ENCODE results near the gene SF3B2. TPM values are rescaled to one million over a fixed set of nuclear protein-coding genes. Genes with fewer than 3 reads are reported as not detected.
A peak's percentile ranks its signal among the peaks of the same experiment; 100 is the strongest.

SF3B2 gene
- total and polyA plus RNA-seq, 9 of the 15 experiments (the other 6 are each of a cell fraction or from before 2014, with no cell fraction given), result 58.3 to 248 (median 157) TPM

DNA sequence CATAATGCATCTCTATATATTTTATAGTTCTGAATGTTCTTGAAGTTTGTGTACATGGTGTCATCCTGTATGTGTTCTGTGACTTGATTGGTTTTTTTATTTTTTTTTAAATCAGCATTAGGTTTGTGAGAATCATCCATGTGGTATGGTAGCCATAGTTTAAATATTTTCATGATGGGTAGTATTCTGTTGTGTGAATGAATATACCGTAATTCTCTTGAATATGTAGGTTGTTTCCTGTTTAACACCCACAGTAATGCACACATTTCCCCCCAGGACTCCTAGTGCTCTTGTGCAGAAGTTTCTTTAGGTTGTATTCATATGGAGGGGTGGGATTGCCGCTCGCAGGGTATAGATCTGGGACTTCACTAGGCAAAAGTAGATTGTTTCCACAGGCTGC lies 19.9 kb downstream of the SF3B2 start:
- no peaks in the 10 kb centered on the region for H3K27me3 ChIP-seq (ENCODE audit: control insufficient read depth in 2 of 2, insufficient read depth in 2 of 2, low read length in 2 of 2)
- in situ Hi-C loops (cut with MboI), result no loop called here
- ATAC-seq, result no peak
- no peak overlapping the region for H3K4me2 ChIP-seq (ENCODE audit: insufficient read depth, low read length)
- peaks cover 47% of the 10 kb centered on the region for H3K36me3 ChIP-seq (ENCODE audit: control insufficient read depth, insufficient read depth, low read length)
- WGBS (ENCODE audit: insufficient coverage, low coverage, missing lambda C conversion rate), result 81% methylated on average over 3 of the region's 3 CpGs
- no peaks in the 10 kb centered on the region for H3K9me1 ChIP-seq (ENCODE audit: control insufficient read depth, insufficient read depth, low read length)
- peaks cover 19 to 31% of the 10 kb centered on the region in 2 experiments for H3K4me1 ChIP-seq (replicated peaks in 1 of 2; ENCODE audit: control insufficient read depth in 2 of 2, insufficient read depth in 2 of 2, low read length in 2 of 2)
- no peak overlapping the region for H3K27ac ChIP-seq (ENCODE audit: extremely low read depth, low read depth, low read length)
- peak overlapping the region; percentile 72; the same call in 1 of the 2 replicates for H3K4me3 ChIP-seq
- intact Hi-C loops (cut with micrococcal nuclease), result no loop called here
- no peak overlapping the region for H3K9ac ChIP-seq (ENCODE audit: insufficient read depth in 1 of 2, low read depth in 2 of 2, low read length in 2 of 2)
- no peak for TF ChIP-seq XRCC3 (IDR thresholded peaks at IDR 0.05)
- TF ChIP-seq, protein P1, sequence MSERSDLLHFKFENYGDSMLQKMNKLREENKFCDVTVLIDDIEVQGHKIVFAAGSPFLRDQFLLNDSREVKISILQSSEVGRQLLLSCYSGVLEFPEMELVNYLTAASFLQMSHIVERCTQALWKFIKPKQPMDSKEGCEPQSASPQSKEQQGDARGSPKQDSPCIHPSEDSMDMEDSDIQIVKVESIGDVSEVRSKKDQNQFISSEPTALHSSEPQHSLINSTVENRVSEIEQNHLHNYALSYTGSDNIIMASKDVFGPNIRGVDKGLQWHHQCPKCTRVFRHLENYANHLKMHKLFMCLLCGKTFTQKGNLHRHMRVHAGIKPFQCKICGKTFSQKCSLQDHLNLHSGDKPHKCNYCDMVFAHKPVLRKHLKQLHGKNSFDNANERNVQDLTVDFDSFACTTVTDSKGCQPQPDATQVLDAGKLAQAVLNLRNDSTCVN (CRISPR knock-in tag; IDR thresholded peaks at IDR 0.05), result no peak
- TF ChIP-seq KAT8 (IDR thresholded peaks at IDR 0.05; ENCODE audit: low read depth), result no peak
- TF ChIP-seq GTF2A2 (tag; IDR thresholded peaks at IDR 0.05), result no peak
- TF ChIP-seq, protein P2, sequence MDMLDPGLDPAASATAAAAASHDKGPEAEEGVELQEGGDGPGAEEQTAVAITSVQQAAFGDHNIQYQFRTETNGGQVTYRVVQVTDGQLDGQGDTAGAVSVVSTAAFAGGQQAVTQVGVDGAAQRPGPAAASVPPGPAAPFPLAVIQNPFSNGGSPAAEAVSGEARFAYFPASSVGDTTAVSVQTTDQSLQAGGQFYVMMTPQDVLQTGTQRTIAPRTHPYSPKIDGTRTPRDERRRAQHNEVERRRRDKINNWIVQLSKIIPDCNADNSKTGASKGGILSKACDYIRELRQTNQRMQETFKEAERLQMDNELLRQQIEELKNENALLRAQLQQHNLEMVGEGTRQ (CRISPR knock-in tag; IDR thresholded peaks at IDR 0.05), result no peak
- no peak for TF ChIP-seq PCBP1 (IDR thresholded peaks at IDR 0.05; ENCODE audit: low read depth, low read length, poor library complexity, severe bottlenecking)
- TF ChIP-seq ILK (tag; IDR thresholded peaks at IDR 0.05; ENCODE audit: borderline replicate concordance, low read depth), result no peak
- no peak for TF ChIP-seq SMARCE1 (IDR thresholded peaks at IDR 0.05)
- TF ChIP-seq ZNF707 (CRISPR knock-in tag; conservative IDR thresholded peaks at IDR 0.05), result no peak
- no peak for TF ChIP-seq YY1 (IDR thresholded peaks at IDR 0.05; ENCODE audit: borderline replicate concordance in 1 of 3, control insufficient read depth in 1 of 3, extremely low read depth in 1 of 3, insufficient read depth in 3 of 3, insufficient read length in 1 of 3, insufficient replicate concordance in 2 of 3, low read depth in 1 of 3, low read length in 2 of 3)
- TF ChIP-seq, protein P3, sequence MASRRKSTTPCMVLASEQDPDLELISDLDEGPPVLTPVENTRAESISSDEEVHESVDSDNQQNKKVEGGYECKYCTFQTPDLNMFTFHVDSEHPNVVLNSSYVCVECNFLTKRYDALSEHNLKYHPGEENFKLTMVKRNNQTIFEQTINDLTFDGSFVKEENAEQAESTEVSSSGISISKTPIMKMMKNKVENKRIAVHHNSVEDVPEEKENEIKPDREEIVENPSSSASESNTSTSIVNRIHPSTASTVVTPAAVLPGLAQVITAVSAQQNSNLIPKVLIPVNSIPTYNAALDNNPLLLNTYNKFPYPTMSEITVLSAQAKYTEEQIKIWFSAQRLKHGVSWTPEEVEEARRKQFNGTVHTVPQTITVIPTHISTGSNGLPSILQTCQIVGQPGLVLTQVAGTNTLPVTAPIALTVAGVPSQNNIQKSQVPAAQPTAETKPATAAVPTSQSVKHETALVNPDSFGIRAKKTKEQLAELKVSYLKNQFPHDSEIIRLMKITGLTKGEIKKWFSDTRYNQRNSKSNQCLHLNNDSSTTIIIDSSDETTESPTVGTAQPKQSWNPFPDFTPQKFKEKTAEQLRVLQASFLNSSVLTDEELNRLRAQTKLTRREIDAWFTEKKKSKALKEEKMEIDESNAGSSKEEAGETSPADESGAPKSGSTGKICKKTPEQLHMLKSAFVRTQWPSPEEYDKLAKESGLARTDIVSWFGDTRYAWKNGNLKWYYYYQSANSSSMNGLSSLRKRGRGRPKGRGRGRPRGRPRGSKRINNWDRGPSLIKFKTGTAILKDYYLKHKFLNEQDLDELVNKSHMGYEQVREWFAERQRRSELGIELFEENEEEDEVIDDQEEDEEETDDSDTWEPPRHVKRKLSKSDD (conservative IDR thresholded peaks at IDR 0.05; ENCODE audit: low read length), result no peak
- TF ChIP-seq ZNF263 (CRISPR knock-in tag; IDR thresholded peaks at IDR 0.05; ENCODE audit: borderline replicate concordance), result no peak
- TF ChIP-seq, protein P4, sequence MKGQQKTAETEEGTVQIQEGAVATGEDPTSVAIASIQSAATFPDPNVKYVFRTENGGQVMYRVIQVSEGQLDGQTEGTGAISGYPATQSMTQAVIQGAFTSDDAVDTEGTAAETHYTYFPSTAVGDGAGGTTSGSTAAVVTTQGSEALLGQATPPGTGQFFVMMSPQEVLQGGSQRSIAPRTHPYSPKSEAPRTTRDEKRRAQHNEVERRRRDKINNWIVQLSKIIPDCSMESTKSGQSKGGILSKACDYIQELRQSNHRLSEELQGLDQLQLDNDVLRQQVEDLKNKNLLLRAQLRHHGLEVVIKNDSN (CRISPR knock-in tag; IDR thresholded peaks at IDR 0.05), result no peak
- no peak for TF ChIP-seq ZNF644 (tag; IDR thresholded peaks at IDR 0.05; ENCODE audit: low read depth)
- no peak for TF ChIP-seq ZC3H8 (IDR thresholded peaks at IDR 0.05)
- no peak for TF ChIP-seq POLR3A (IDR thresholded peaks at IDR 0.05; ENCODE audit: borderline replicate concordance, extremely low read depth, insufficient read depth, insufficient read length)
- ChIA-PET POLR2A (interaction anchor here (1.1 to 5.5 kb wide), 4 partner anchors 8 to 18 kb away, joined by 4 to 47 read pairs (median 26); no protein-coding TSS in a partner anchor), CTCF (ENCODE audit: low intra/inter-chr PET ratio) (interaction anchor here (0.7 kb wide), 1 partner anchor 77 kb away, joined by 3 read pairs; no protein-coding TSS in a partner anchor)
- no TSS peak for BruUV-seq (replicated peaks)
- peaks cover 4% of the 10 kb centered on the region; the same call in 1 of the 2 replicates for H4K20me1 ChIP-seq (replicated peaks; ENCODE audit: control insufficient read depth, insufficient read depth, low read length)
- no peaks in the 10 kb centered on the region for H3K9me3 ChIP-seq (replicated peaks; ENCODE audit: control insufficient read depth, insufficient read depth, low read depth, low read length)
- H2AFZ ChIP-seq (ENCODE audit: low read depth, low read length), result no peak overlapping the region
- DNase-seq (ENCODE audit: extremely low read depth in 1 of 4, low spot score in 3 of 4), result no peak
- H3K79me2 ChIP-seq (ENCODE audit: control insufficient read depth, insufficient read depth, low read length), result peaks cover 36% of the 10 kb centered on the region
- no peak for FAIRE-seq

All from K562 (cell line).